Keratinocyte (primary cell): ENCODE results near the gene FOXK2.

Experiments
- CTCF ChIP-seq, 3 experiments: IDR thresholded peaks in 1 of 3; conservative IDR thresholded peaks in 1 of 3; optimal IDR thresholded peaks in 1 of 3; 2 replicates in 2 of 3; 3 replicates in 1 of 3; pipeline versions ENCODE3 to v1.5.1; 2011; ENCODE audit warnings: low read length in 3 of 3, mild to moderate bottlenecking in 3 of 3, moderate library complexity in 2 of 3, control low read depth in 1 of 3, inconsistent platforms in 1 of 3; ENCODE audit not compliant: insufficient read depth in 2 of 3; ENCODE audit errors: extremely low read depth in 1 of 3
- EZH2 ChIP-seq: IDR thresholded peaks from one replicate; pipeline ENCODE4 v1.6.1; 2012; ENCODE audit warnings: inconsistent platforms, mild to moderate bottlenecking, low read length, moderate library complexity

DNA sequence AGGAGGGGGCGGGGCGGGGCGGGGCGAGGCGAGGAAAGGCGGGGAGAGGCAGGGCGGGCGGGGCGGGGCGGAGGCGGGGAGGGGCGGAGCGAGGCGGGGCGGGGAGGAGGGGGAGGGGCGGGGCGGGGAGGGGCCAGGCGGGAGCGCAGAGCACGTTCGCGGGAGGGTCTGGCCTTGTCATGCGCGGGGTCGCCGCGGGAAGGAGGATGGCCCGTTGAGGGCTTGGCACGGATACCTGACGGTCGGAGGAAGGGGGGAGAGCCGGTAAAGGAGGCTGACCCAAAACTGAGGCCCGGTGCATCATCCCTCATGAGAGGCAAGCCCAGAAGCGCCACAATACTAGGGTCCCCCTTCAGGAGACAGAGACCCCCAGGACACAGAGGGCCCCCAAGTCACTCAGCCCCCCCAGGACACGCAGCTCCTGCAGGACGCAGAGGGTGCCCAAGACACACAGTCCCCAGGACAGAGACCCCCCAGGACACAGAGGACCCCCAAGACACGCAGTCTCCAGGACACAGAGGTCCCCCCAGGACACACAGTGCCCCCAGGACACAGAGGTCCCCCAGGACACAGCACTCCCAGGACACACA lies 129.3 kb downstream of the FOXK2 start:
- TF ChIP-seq CTCF (optimal IDR thresholded peaks at IDR 0.05 in 1 of 3, IDR thresholded peaks at IDR 0.05 in 1 of 3, conservative IDR thresholded peaks at IDR 0.05 in 1 of 3; ENCODE audit: extremely low read depth in 1 of 3, insufficient read depth in 2 of 3, low read length in 3 of 3), result no peak
- no peak for TF ChIP-seq EZH2
